ENCODE measurements around the gene COL8A2. TPM values are rescaled to one million over a fixed set of nuclear protein-coding genes. Genes with fewer than 3 reads are reported as not detected.

COL8A2 gene
- total RNA-seq, 1 donor from 2014 or later = 18.1 TPM

DNA sequence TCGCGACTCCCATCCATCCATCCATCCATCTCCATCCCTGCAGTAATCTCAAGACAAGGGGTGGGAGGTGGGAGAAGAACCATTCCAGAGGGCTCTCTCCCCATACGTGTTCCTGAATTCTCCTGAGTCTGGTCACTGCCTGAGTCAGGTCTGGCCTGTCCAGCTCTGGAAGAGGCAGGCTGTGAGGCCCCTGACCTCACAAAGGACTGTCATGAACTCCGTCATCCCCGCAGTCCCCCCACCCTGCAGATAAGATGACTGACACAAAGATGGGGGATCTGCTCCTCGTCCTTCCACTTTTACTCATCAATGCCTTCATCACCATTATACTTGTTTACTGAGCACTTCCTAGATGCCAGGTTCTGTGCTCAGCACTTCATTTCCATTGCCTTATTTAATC is 29.3 kb upstream of the COL8A2 start:
- H3K4me3 Mint-ChIP-seq (ENCODE audit: unreplicated experiment) = no peak overlapping the region
- DNase-seq (ENCODE audit: low spot score) = no peak
- H3K4me1 Mint-ChIP-seq (ENCODE audit: low read depth) = peaks cover 65% of the 10 kb centered on the region
- TF ChIP-seq, protein P1, sequence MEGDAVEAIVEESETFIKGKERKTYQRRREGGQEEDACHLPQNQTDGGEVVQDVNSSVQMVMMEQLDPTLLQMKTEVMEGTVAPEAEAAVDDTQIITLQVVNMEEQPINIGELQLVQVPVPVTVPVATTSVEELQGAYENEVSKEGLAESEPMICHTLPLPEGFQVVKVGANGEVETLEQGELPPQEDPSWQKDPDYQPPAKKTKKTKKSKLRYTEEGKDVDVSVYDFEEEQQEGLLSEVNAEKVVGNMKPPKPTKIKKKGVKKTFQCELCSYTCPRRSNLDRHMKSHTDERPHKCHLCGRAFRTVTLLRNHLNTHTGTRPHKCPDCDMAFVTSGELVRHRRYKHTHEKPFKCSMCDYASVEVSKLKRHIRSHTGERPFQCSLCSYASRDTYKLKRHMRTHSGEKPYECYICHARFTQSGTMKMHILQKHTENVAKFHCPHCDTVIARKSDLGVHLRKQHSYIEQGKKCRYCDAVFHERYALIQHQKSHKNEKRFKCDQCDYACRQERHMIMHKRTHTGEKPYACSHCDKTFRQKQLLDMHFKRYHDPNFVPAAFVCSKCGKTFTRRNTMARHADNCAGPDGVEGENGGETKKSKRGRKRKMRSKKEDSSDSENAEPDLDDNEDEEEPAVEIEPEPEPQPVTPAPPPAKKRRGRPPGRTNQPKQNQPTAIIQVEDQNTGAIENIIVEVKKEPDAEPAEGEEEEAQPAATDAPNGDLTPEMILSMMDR (IDR thresholded peaks at IDR 0.05) = no peak
- H3K9me3 Mint-ChIP-seq (ENCODE audit: low read depth) = no peaks in the 10 kb centered on the region
- H3K27me3 Mint-ChIP-seq (ENCODE audit: low read depth) = no peaks in the 10 kb centered on the region
- peaks cover 3% of the 10 kb centered on the region for H3K36me3 Mint-ChIP-seq (ENCODE audit: low read depth)
- no peak overlapping the region for H3K27ac Mint-ChIP-seq (ENCODE audit: unreplicated experiment)

- H3K4me3 Mint-ChIP-seq (ENCODE audit: unreplicated experiment) = no peak overlapping the region
- no peak overlapping the region for H3K27ac Mint-ChIP-seq (ENCODE audit: unreplicated experiment)
- H3K4me1 Mint-ChIP-seq (ENCODE audit: low read depth) = peaks cover 65% of the 10 kb centered on the region
Measured at GRCh38 chr1:36153476-36153875, 28.5 kb upstream of the COL8A2 start.

GRCh38 chr1:36151845-36152203 is 26.8 kb upstream of the COL8A2 start:
- H3K27ac Mint-ChIP-seq (ENCODE audit: unreplicated experiment) = peak overlapping the region; percentile 87

More at GRCh38 chr1:36153476-36153875, 28.5 kb upstream of the COL8A2 start:
- H3K36me3 Mint-ChIP-seq (ENCODE audit: low read depth) = peaks cover 2% of the 10 kb centered on the region
- no peak for DNase-seq (ENCODE audit: low spot score)
- TF ChIP-seq, protein P1 (IDR thresholded peaks at IDR 0.05) = no peak
- H3K27me3 Mint-ChIP-seq (ENCODE audit: low read depth) = no peaks in the 10 kb centered on the region
- no peaks in the 10 kb centered on the region for H3K9me3 Mint-ChIP-seq (ENCODE audit: low read depth)

GRCh38 chr1:36151134-36151844 is 26.3 kb upstream of the COL8A2 start:
- Mint-ChIP-seq H3K4me1 (ENCODE audit: low read depth) (peaks cover 66% of the 10 kb centered on the region), H3K27ac (ENCODE audit: unreplicated experiment) (peak overlapping the region; percentile 99)

More at GRCh38 chr1:36151845-36152203, 26.8 kb upstream of the COL8A2 start:
- Mint-ChIP-seq H3K9me3 (ENCODE audit: low read depth) (no peaks in the 10 kb centered on the region), H3K4me3 (ENCODE audit: unreplicated experiment) (peak overlapping the region; percentile 9), H3K36me3 (ENCODE audit: low read depth) (no peaks in the 10 kb centered on the region), H3K4me1 (ENCODE audit: low read depth) (peaks cover 65% of the 10 kb centered on the region), H3K27me3 (ENCODE audit: low read depth) (no peaks in the 10 kb centered on the region)
- DNase-seq (ENCODE audit: low spot score) = no peak
- TF ChIP-seq, protein P1 (IDR thresholded peaks at IDR 0.05) = no peak

GRCh38 chr1:36150296-36151133 is 25.5 kb upstream of the COL8A2 start:
- peaks cover 66% of the 10 kb centered on the region for H3K4me1 Mint-ChIP-seq (ENCODE audit: low read depth)
- peak overlapping the region; percentile 51 for H3K4me3 Mint-ChIP-seq (ENCODE audit: unreplicated experiment)

More at GRCh38 chr1:36151134-36151844, 26.3 kb upstream of the COL8A2 start:
- no peak for DNase-seq (ENCODE audit: low spot score)
- Mint-ChIP-seq H3K9me3 (ENCODE audit: low read depth) (no peaks in the 10 kb centered on the region), H3K4me3 (ENCODE audit: unreplicated experiment) (peak overlapping the region; percentile 51), H3K27me3 (ENCODE audit: low read depth) (no peaks in the 10 kb centered on the region), H3K36me3 (ENCODE audit: low read depth) (no peaks in the 10 kb centered on the region)
- TF ChIP-seq, protein P1 (IDR thresholded peaks at IDR 0.05) = peak; percentile 10

More at GRCh38 chr1:36150296-36151133, 25.5 kb upstream of the COL8A2 start:
- Mint-ChIP-seq H3K27me3 (ENCODE audit: low read depth) (no peaks in the 10 kb centered on the region), H3K9me3 (ENCODE audit: low read depth) (no peaks in the 10 kb centered on the region), H3K27ac (ENCODE audit: unreplicated experiment) (peak overlapping the region; percentile 99), H3K36me3 (ENCODE audit: low read depth) (no peaks in the 10 kb centered on the region)
- peak; percentile 98 for DNase-seq (ENCODE audit: low spot score)
- TF ChIP-seq, protein P1 (IDR thresholded peaks at IDR 0.05) = no peak
